Measurements from ENCODE around the gene PIH1D1. TPM values are rescaled to one million over a fixed set of nuclear protein-coding genes. Genes with fewer than 3 reads are reported as not detected.

Gene PIH1D1
- total and polyA plus RNA-seq, 2 donors (not counting 3 experiments of a cell fraction or from before 2014, with no cell fraction given), result 83.2 to 86.9 TPM

DNA sequence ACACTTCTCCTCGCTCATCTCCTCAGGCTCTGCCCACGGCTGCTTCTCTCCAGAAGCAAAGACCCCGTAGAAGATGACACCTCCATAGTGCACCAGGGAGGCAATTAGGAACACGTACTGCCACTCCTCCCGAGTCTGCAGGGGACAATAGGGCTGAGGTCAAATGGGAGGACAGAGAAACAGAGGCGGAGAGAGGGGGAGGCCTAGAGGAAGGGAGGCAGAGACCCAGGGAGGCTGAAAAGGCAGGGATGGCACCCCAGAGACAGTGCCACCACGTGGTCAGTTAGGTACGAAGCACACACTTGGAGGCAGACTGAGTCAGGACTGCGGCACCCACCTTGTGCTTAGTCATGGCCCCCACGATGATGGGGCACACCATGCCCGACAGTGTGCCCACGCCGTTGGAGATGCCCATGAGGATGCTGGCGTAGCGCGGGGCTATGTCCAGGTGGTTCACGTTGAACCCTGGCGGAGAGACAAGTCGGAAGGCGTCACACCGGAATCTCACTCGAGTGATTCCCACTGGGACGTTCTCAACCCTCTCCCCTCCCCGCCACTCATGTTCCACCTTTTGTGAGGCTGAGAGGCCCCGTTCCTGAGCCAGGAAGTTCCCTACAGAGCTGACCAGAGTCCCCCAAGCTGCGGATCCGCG is 20.8 kb downstream of the PIH1D1 start:
- intact Hi-C loops (cut with micrococcal nuclease), result no loop called here
- H2AFZ ChIP-seq (ENCODE audit: low read depth, low read length), result no peak overlapping the region

More for the DNA sequence above, 20.8 kb downstream of the PIH1D1 start:
- DNase-seq (ENCODE audit: low read depth, low spot score) (no peak), FAIRE-seq (no peak)
- H3K9ac ChIP-seq (replicated peaks; ENCODE audit: extremely low read depth, insufficient read depth, low read length), result no peak overlapping the region
- no peaks in the 10 kb centered on the region for H3K4me1 ChIP-seq (ENCODE audit: control insufficient read depth, extremely low read depth, insufficient read depth, low read length)
- dilution Hi-C loops (cut with MboI; ENCODE audit: extremely low pct_ligation_motif_present, low sequenced_read_pairs), result no loop called here
- no peak overlapping the region for H3K4me3 ChIP-seq (replicated peaks in 1 of 3; ENCODE audit: insufficient read depth in 1 of 3, low read depth in 1 of 3, low read length in 3 of 3)
- no peaks in the 10 kb centered on the region for H3K79me2 ChIP-seq (ENCODE audit: control insufficient read depth, insufficient read depth, low read length)
- CTCF ChIA-PET, result no interaction called here
- H3K27me3 ChIP-seq (ENCODE audit: control insufficient read depth in 2 of 2, insufficient read depth in 2 of 2, low read length in 2 of 2), result peaks cover 71 to 77% of the 10 kb centered on the region in 2 experiments
- POLR2A ChIA-PET, result no interaction called here
- no peaks in the 10 kb centered on the region for H3K9me1 ChIP-seq (replicated peaks; ENCODE audit: control insufficient read depth, extremely low read depth, insufficient read depth, low read length)
- no peaks in the 10 kb centered on the region for H4K20me1 ChIP-seq (replicated peaks; ENCODE audit: control insufficient read depth, extremely low read depth, insufficient read depth, low read length)
- TF ChIP-seq GATA2 (IDR thresholded peaks at IDR 0.05; ENCODE audit: insufficient read depth, insufficient read length, low read depth, low read length) (no peak), CTCF (IDR thresholded peaks at IDR 0.05; ENCODE audit: extremely low read depth in 1 of 2, insufficient read depth in 1 of 2, low read depth in 1 of 2, low read length in 2 of 2) (peak; percentile 17 to 27), MYC (IDR thresholded peaks at IDR 0.05; ENCODE audit: low read depth, low read length) (no peak), EZH2 (IDR thresholded peaks at IDR 0.05; ENCODE audit: borderline replicate concordance, low read depth, low read length, severe bottlenecking) (no peak), MAX (IDR thresholded peaks at IDR 0.05; ENCODE audit: insufficient read depth, insufficient read length) (peak; percentile 68)
- H3K9me3 ChIP-seq (replicated peaks; ENCODE audit: control insufficient read depth, insufficient read depth, low read length), result no peaks in the 10 kb centered on the region
- H3K4me2 ChIP-seq (ENCODE audit: insufficient read depth, low read length), result no peak overlapping the region
- H3K36me3 ChIP-seq (ENCODE audit: control insufficient read depth in 2 of 2, extremely low read depth in 1 of 2, insufficient read depth in 2 of 2, low read length in 2 of 2), result no peaks in the 10 kb centered on the region
- no peak overlapping the region for H3K27ac ChIP-seq (ENCODE audit: insufficient read depth, low read depth, low read length)
- BruUV-seq (replicated peaks), result no TSS peak

Data from endothelial cell of umbilical vein (primary cell).